Gastrocnemius medialis (tissue), 4 donors: Measurements from ENCODE around the gene LILRB1.

Experiments used
- CTCF ChIP-seq, 5 experiments: fragments of 450-650 bp in 3 of 5; fragments of 200-600 bp in 2 of 5; sonication (generic) in 2 of 5; IDR thresholded peaks in 4 of 5; conservative IDR thresholded peaks in 1 of 5; 1 replicate in 4 of 5; 2 replicates in 1 of 5; pipeline ENCODE4 v1.5.1; 2016 to 2019; ENCODE audit warnings: antibody characterized with exemption in 5 of 5, mild to moderate bottlenecking in 3 of 5, moderate library complexity in 3 of 5
- POLR2A ChIP-seq, 2 donors: fragments of 450-650 bp; IDR thresholded peaks; one replicate each; pipeline ENCODE4 v1.6.1; 2017; ENCODE audit warnings: antibody characterized with exemption in 2 of 2, mild to moderate bottlenecking in 2 of 2, moderate library complexity in 2 of 2

GRCh38 chr19:54662730-54663129 lies 32.4 kb downstream of the LILRB1 start, which contains the start of gene LILRB4:
- TF ChIP-seq CTCF (IDR thresholded peaks at IDR 0.05 in 4 of 5, conservative IDR thresholded peaks at IDR 0.05 in 1 of 5) = no peak
- no peak for TF ChIP-seq POLR2A (IDR thresholded peaks at IDR 0.05)
